ENCODE measurements around the gene TYW5. TPM values are rescaled to one million over a fixed set of nuclear protein-coding genes. Genes with fewer than 3 reads are reported as not detected.

Gene TYW5
- 6.8 TPM for total RNA-seq

- Histone ChIP-seq H3K9ac (ENCODE audit: low read depth in 1 of 3, low read length in 3 of 3) (peak within 1 kb of the TSS; percentile 97 to 99 (median 99)), H3K4me3 (ENCODE audit: low read length in 3 of 3) (peak within 1 kb of the TSS; percentile 95 to 99 (median 96)), H3K9me3 (ENCODE audit: control insufficient read depth in 3 of 3, low read length in 3 of 3) (no peaks in the 10 kb centered on the region), H3K27me3 (ENCODE audit: control insufficient read depth in 3 of 3, insufficient read depth in 3 of 3, low read length in 3 of 3) (no peaks in the 10 kb centered on the region), H3K4me1 (ENCODE audit: control insufficient read depth in 3 of 3, insufficient read depth in 3 of 3, low read length in 3 of 3) (peaks cover 26 to 34% (median 31%) of the 10 kb centered on the region in 3 donors), H3K36me3 (ENCODE audit: control insufficient read depth in 3 of 3, insufficient read depth in 3 of 3, low read length in 3 of 3) (peaks cover 5 to 20% (median 11%) of the 10 kb centered on the region in 3 donors), H3K27ac (ENCODE audit: low read depth, low read length) (peak within 1 kb of the TSS; percentile 87)
These were observed at the start of gene TYW5, which contains the start of gene MAIP1 for GRCh38 chr2:199955339-199956061. TSS of gene TYW5 (minus strand) at chr2:199955491. CDS start at chr2:199955470, 21 bp downstream. TSS of gene MAIP1 (plus strand) at chr2:199955582. CDS start at chr2:199955799, 217 bp downstream.

GRCh38 chr2:200003444-200003843 is 48.2 kb upstream of the TYW5 start:
- no peak overlapping the region for H3K4me3 ChIP-seq (ENCODE audit: low read length in 3 of 3)

GRCh38 chr2:200000444-200001163 is 45.3 kb upstream of the TYW5 start:
- Histone ChIP-seq H3K9ac (ENCODE audit: low read depth in 1 of 3, low read length in 3 of 3) (no peak overlapping the region), H3K27ac (ENCODE audit: low read depth, low read length) (no peak overlapping the region), H3K4me1 (ENCODE audit: control insufficient read depth in 3 of 3, insufficient read depth in 3 of 3, low read length in 3 of 3) (peaks cover 12 to 13% (median 13%) of the 10 kb centered on the region in 3 donors), H3K4me3 (ENCODE audit: low read length in 3 of 3) (no peak overlapping the region), H3K36me3 (ENCODE audit: control insufficient read depth in 3 of 3, insufficient read depth in 3 of 3, low read length in 3 of 3) (no peaks in the 10 kb centered on the region), H3K27me3 (ENCODE audit: control insufficient read depth in 3 of 3, insufficient read depth in 3 of 3, low read length in 3 of 3) (no peaks in the 10 kb centered on the region), H3K9me3 (ENCODE audit: control insufficient read depth in 3 of 3, low read length in 3 of 3) (no peaks in the 10 kb centered on the region)

More at GRCh38 chr2:200003444-200003843, 48.2 kb upstream of the TYW5 start:
- Histone ChIP-seq H3K9ac (ENCODE audit: low read depth in 1 of 3, low read length in 3 of 3) (no peak overlapping the region), H3K4me1 (ENCODE audit: control insufficient read depth in 3 of 3, insufficient read depth in 3 of 3, low read length in 3 of 3) (no peaks in the 10 kb centered on the region), H3K27me3 (ENCODE audit: control insufficient read depth in 3 of 3, insufficient read depth in 3 of 3, low read length in 3 of 3) (no peaks in the 10 kb centered on the region), H3K9me3 (ENCODE audit: control insufficient read depth in 3 of 3, low read length in 3 of 3) (no peaks in the 10 kb centered on the region), H3K27ac (ENCODE audit: low read depth, low read length) (no peak overlapping the region), H3K36me3 (ENCODE audit: control insufficient read depth in 3 of 3, insufficient read depth in 3 of 3, low read length in 3 of 3) (no peaks in the 10 kb centered on the region)

GRCh38 chr2:199999166-199999565 is 43.9 kb upstream of the TYW5 start:
- Histone ChIP-seq H3K4me1 (ENCODE audit: control insufficient read depth in 3 of 3, insufficient read depth in 3 of 3, low read length in 3 of 3) (peaks cover 12 to 13% (median 13%) of the 10 kb centered on the region in 3 donors), H3K27ac (ENCODE audit: low read depth, low read length) (no peak overlapping the region), H3K4me3 (ENCODE audit: low read length in 3 of 3) (no peak overlapping the region), H3K27me3 (ENCODE audit: control insufficient read depth in 3 of 3, insufficient read depth in 3 of 3, low read length in 3 of 3) (no peaks in the 10 kb centered on the region), H3K36me3 (ENCODE audit: control insufficient read depth in 3 of 3, insufficient read depth in 3 of 3, low read length in 3 of 3) (no peaks in the 10 kb centered on the region), H3K9me3 (ENCODE audit: control insufficient read depth in 3 of 3, low read length in 3 of 3) (no peaks in the 10 kb centered on the region), H3K9ac (ENCODE audit: low read depth in 1 of 3, low read length in 3 of 3) (no peak overlapping the region)

- H3K36me3 ChIP-seq (ENCODE audit: control insufficient read depth in 3 of 3, insufficient read depth in 3 of 3, low read length in 3 of 3), result no peaks in the 10 kb centered on the region
- H3K4me3 ChIP-seq (ENCODE audit: low read length in 3 of 3), result no peak overlapping the region
- peaks cover 12 to 13% (median 13%) of the 10 kb centered on the region in 3 donors for H3K4me1 ChIP-seq (ENCODE audit: control insufficient read depth in 3 of 3, insufficient read depth in 3 of 3, low read length in 3 of 3)
- no peak overlapping the region for H3K9ac ChIP-seq (ENCODE audit: low read depth in 1 of 3, low read length in 3 of 3)
- no peaks in the 10 kb centered on the region for H3K27me3 ChIP-seq (ENCODE audit: control insufficient read depth in 3 of 3, insufficient read depth in 3 of 3, low read length in 3 of 3)
- H3K27ac ChIP-seq (ENCODE audit: low read depth, low read length), result peak overlapping the region; percentile 28
- H3K9me3 ChIP-seq (ENCODE audit: control insufficient read depth in 3 of 3, low read length in 3 of 3), result no peaks in the 10 kb centered on the region
These were observed 42.0 kb upstream of the TYW5 start for GRCh38 chr2:199997296-199997695.

- H3K4me1 ChIP-seq (ENCODE audit: control insufficient read depth in 3 of 3, insufficient read depth in 3 of 3, low read length in 3 of 3), result peaks cover 12 to 13% (median 13%) of the 10 kb centered on the region in 3 donors
- no peaks in the 10 kb centered on the region for H3K9me3 ChIP-seq (ENCODE audit: control insufficient read depth in 3 of 3, low read length in 3 of 3)
- H3K36me3 ChIP-seq (ENCODE audit: control insufficient read depth in 3 of 3, insufficient read depth in 3 of 3, low read length in 3 of 3), result no peaks in the 10 kb centered on the region
- no peak overlapping the region for H3K9ac ChIP-seq (ENCODE audit: low read depth in 1 of 3, low read length in 3 of 3)
- no peaks in the 10 kb centered on the region for H3K27me3 ChIP-seq (ENCODE audit: control insufficient read depth in 3 of 3, insufficient read depth in 3 of 3, low read length in 3 of 3)
- no peak overlapping the region for H3K4me3 ChIP-seq (ENCODE audit: low read length in 3 of 3)
- no peak overlapping the region for H3K27ac ChIP-seq (ENCODE audit: low read depth, low read length)
These were observed 39.6 kb upstream of the TYW5 start for GRCh38 chr2:199994896-199995295.

GRCh38 chr2:199994371-199994770 is 39.1 kb upstream of the TYW5 start:
- H3K27ac ChIP-seq (ENCODE audit: low read depth, low read length), result no peak overlapping the region
- H3K27me3 ChIP-seq (ENCODE audit: control insufficient read depth in 3 of 3, insufficient read depth in 3 of 3, low read length in 3 of 3), result no peaks in the 10 kb centered on the region
- no peaks in the 10 kb centered on the region for H3K36me3 ChIP-seq (ENCODE audit: control insufficient read depth in 3 of 3, insufficient read depth in 3 of 3, low read length in 3 of 3)
- peaks cover 12 to 13% (median 13%) of the 10 kb centered on the region in 3 donors for H3K4me1 ChIP-seq (ENCODE audit: control insufficient read depth in 3 of 3, insufficient read depth in 3 of 3, low read length in 3 of 3)
- no peak overlapping the region for H3K4me3 ChIP-seq (ENCODE audit: low read length in 3 of 3)
- H3K9ac ChIP-seq (ENCODE audit: low read depth in 1 of 3, low read length in 3 of 3), result no peak overlapping the region
- no peaks in the 10 kb centered on the region for H3K9me3 ChIP-seq (ENCODE audit: control insufficient read depth in 3 of 3, low read length in 3 of 3)

GRCh38 chr2:199992296-199992695 is 37.0 kb upstream of the TYW5 start:
- no peak overlapping the region for H3K4me3 ChIP-seq (ENCODE audit: low read length in 3 of 3)
- H3K27me3 ChIP-seq (ENCODE audit: control insufficient read depth in 3 of 3, insufficient read depth in 3 of 3, low read length in 3 of 3), result no peaks in the 10 kb centered on the region
- H3K27ac ChIP-seq (ENCODE audit: low read depth, low read length), result no peak overlapping the region
- peaks cover 8 to 9% (median 9%) of the 10 kb centered on the region in 3 donors for H3K4me1 ChIP-seq (ENCODE audit: control insufficient read depth in 3 of 3, insufficient read depth in 3 of 3, low read length in 3 of 3)
- H3K9ac ChIP-seq (ENCODE audit: low read depth in 1 of 3, low read length in 3 of 3), result no peak overlapping the region
- H3K9me3 ChIP-seq (ENCODE audit: control insufficient read depth in 3 of 3, low read length in 3 of 3), result no peaks in the 10 kb centered on the region
- H3K36me3 ChIP-seq (ENCODE audit: control insufficient read depth in 3 of 3, insufficient read depth in 3 of 3, low read length in 3 of 3), result no peaks in the 10 kb centered on the region

- Histone ChIP-seq H3K27ac (ENCODE audit: low read depth, low read length) (no peak overlapping the region), H3K27me3 (ENCODE audit: control insufficient read depth in 3 of 3, insufficient read depth in 3 of 3, low read length in 3 of 3) (no peaks in the 10 kb centered on the region), H3K9me3 (ENCODE audit: control insufficient read depth in 3 of 3, low read length in 3 of 3) (no peaks in the 10 kb centered on the region), H3K4me3 (ENCODE audit: low read length in 3 of 3) (no peak overlapping the region), H3K36me3 (ENCODE audit: control insufficient read depth in 3 of 3, insufficient read depth in 3 of 3, low read length in 3 of 3) (no peaks in the 10 kb centered on the region), H3K4me1 (ENCODE audit: control insufficient read depth in 3 of 3, insufficient read depth in 3 of 3, low read length in 3 of 3) (peaks cover 3% of the 10 kb centered on the region in 3 donors), H3K9ac (ENCODE audit: low read depth in 1 of 3, low read length in 3 of 3) (no peak overlapping the region)
These were observed 36.4 kb upstream of the TYW5 start for GRCh38 chr2:199991691-199992090.

- no peaks in the 10 kb centered on the region for H3K9me3 ChIP-seq (ENCODE audit: control insufficient read depth in 3 of 3, low read length in 3 of 3)
- H3K27me3 ChIP-seq (ENCODE audit: control insufficient read depth in 3 of 3, insufficient read depth in 3 of 3, low read length in 3 of 3), result no peaks in the 10 kb centered on the region
- no peak overlapping the region for H3K27ac ChIP-seq (ENCODE audit: low read depth, low read length)
- no peak overlapping the region for H3K9ac ChIP-seq (ENCODE audit: low read depth in 1 of 3, low read length in 3 of 3)
- no peaks in the 10 kb centered on the region for H3K4me1 ChIP-seq (ENCODE audit: control insufficient read depth in 3 of 3, insufficient read depth in 3 of 3, low read length in 3 of 3)
- no peaks in the 10 kb centered on the region for H3K36me3 ChIP-seq (ENCODE audit: control insufficient read depth in 3 of 3, insufficient read depth in 3 of 3, low read length in 3 of 3)
- no peak overlapping the region for H3K4me3 ChIP-seq (ENCODE audit: low read length in 3 of 3)
These were observed 34.5 kb upstream of the TYW5 start for GRCh38 chr2:199989822-199990221.
